ENCODE data around the gene EHD4. TPM values are rescaled to one million over a fixed set of nuclear protein-coding genes. Genes with fewer than 3 reads are reported as not detected.

EHD4 gene
- total RNA-seq, 2 donors from 2014 or later = 30.3 to 40.0 TPM

DNA sequence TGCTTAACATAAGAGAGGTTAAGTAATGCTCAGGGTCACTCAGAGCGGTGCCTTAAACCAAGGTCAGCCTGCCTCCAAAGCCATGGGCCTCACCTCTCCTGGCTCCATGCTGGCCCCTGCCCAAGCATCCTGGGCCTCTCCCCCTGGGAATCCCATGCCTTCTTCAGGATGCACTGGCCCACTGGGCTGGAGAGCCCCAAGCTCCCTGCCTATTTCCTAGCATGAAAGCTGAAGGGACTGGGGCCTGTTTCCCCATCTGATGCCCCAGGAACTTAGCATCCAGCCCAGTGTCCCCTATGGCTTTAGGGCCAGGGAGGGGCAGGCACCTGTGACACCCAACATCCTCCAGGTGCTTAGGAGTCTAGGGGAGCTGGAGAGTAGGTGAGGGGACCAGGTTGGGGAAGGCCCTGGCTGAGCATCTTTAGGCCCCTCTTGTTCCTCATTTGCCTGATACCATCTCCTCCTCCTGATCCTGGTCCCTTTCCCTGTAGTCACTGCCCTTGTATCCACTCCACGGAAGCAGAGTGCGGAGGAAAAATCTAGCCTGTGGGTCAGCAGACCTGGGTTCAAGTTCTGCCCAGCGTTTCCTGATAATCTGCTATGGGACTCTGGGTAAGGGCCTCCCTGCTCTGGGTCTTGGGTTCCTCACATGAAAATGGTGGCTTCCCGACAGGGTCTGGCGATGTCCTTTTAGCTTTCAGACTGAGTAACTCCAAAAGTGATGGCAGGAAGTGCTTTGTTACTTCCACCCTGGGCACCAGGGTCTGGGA lies 28.6 kb downstream of the EHD4 start:
- Histone ChIP-seq H3K9me3 (no peaks in the 10 kb centered on the region), H3K9ac (ENCODE audit: low read depth in 2 of 2, low read length in 2 of 2) (no peak overlapping the region), H3K27ac (no peak overlapping the region), H3K4me3 (no peak overlapping the region), H3K27me3 (no peaks in the 10 kb centered on the region), H3K4me1 (no peaks in the 10 kb centered on the region), H3K36me3 (no peaks in the 10 kb centered on the region)
- intact Hi-C loops (cut with DNase I) = no loop called here
- TF ChIP-seq CTCF (IDR thresholded peaks at IDR 0.05) = no peak
- no peak for DNase-seq

DNA sequence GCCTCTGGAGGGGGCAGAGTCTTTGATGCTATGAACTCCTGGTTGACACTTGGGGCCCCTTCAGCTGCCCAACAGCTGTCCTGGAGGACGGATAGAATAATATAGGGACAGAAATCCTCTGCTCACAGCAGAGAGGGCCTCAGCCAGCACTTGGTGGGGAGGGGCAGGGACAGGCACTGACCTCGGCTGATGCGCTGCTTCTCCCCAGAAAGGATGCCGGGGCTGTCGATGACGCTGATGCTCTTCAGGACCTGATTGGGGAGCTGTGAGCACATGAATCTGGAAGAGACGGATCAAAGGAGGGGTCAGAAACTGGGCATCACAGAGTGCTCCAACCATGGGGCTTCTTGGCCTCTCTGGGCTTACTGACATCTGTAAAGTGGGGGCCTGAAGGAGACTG lies 29.5 kb downstream of the EHD4 start:
- Histone ChIP-seq H3K4me1 (no peaks in the 10 kb centered on the region), H3K36me3 (no peaks in the 10 kb centered on the region), H3K9me3 (no peaks in the 10 kb centered on the region), H3K27ac (no peak overlapping the region), H3K27me3 (no peaks in the 10 kb centered on the region), H3K9ac (ENCODE audit: low read depth in 2 of 2, low read length in 2 of 2) (no peak overlapping the region), H3K4me3 (no peak overlapping the region)
- no peak for DNase-seq
- intact Hi-C loops (cut with DNase I) = no loop called here
- TF ChIP-seq CTCF (IDR thresholded peaks at IDR 0.05) = no peak

GRCh38 chr15:41941644-41942415 lies 30.5 kb downstream of the EHD4 start:
- H3K9me3 ChIP-seq = no peaks in the 10 kb centered on the region
- H3K4me1 ChIP-seq = no peaks in the 10 kb centered on the region
- H3K4me3 ChIP-seq = no peak overlapping the region
- no peak overlapping the region for H3K27ac ChIP-seq
- DNase-seq = no peak
- no peak for TF ChIP-seq CTCF (IDR thresholded peaks at IDR 0.05)
- H3K27me3 ChIP-seq = no peaks in the 10 kb centered on the region
- no peak overlapping the region for H3K9ac ChIP-seq (ENCODE audit: low read depth in 2 of 2, low read length in 2 of 2)
- no peaks in the 10 kb centered on the region for H3K36me3 ChIP-seq
- intact Hi-C loops (cut with DNase I) = no loop called here

DNA sequence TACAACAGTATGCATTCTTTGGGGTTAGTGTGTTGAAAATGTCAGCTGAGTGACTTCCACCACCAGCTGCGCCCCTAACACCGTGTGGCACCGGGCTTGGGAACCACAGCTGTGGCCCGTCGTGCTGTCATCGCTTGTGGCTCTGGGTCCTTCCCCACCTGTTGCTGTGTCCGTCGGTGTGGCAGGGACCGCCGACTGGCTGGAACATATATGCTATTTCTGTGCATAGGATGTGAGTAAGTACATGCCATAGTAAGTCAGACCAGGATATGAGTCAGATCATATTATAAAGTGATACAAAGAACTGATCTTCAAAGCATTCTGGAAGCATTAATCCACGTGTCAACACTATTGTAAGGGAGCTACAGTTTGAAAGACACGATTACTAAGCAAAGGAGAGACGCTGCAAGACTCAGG lies 31.9 kb downstream of the EHD4 start:
- no peak overlapping the region for H3K9ac ChIP-seq (ENCODE audit: low read depth in 2 of 2, low read length in 2 of 2)
- no peak overlapping the region for H3K4me3 ChIP-seq
- intact Hi-C loops (cut with DNase I) = no loop called here
- DNase-seq = no peak
- H3K9me3 ChIP-seq = no peaks in the 10 kb centered on the region
- H3K27ac ChIP-seq = no peak overlapping the region
- H3K27me3 ChIP-seq = no peaks in the 10 kb centered on the region
- no peaks in the 10 kb centered on the region for H3K36me3 ChIP-seq
- no peak for TF ChIP-seq CTCF (IDR thresholded peaks at IDR 0.05)
- H3K4me1 ChIP-seq = no peaks in the 10 kb centered on the region

GRCh38 chr15:41939986-41940385 lies 32.4 kb downstream of the EHD4 start:
- no peak for DNase-seq
- no peaks in the 10 kb centered on the region for H3K9me3 ChIP-seq
- no peak overlapping the region for H3K9ac ChIP-seq (ENCODE audit: low read depth in 2 of 2, low read length in 2 of 2)
- no peak overlapping the region for H3K4me3 ChIP-seq
- H3K4me1 ChIP-seq = no peaks in the 10 kb centered on the region
- no peaks in the 10 kb centered on the region for H3K27me3 ChIP-seq
- no peak overlapping the region for H3K27ac ChIP-seq
- intact Hi-C loops (cut with DNase I) = no loop called here
- no peak for TF ChIP-seq CTCF (IDR thresholded peaks at IDR 0.05)
- no peaks in the 10 kb centered on the region for H3K36me3 ChIP-seq
